RWPE2 (cell line): ENCODE measurements around the gene NOP9.

Experiments used
- ATAC-seq: fragments of 200-7000 bp; cut with Tn5 transposase; 3 replicates; pipeline ENCODE4 v1.9.1; 2021; ENCODE audit warnings: low read depth
- DNase-seq: peaks from one replicate; pipeline ENCODE4 v3.0.0-alpha.2; 2020; ENCODE audit warnings: low spot score
- H3K27ac ChIP-seq: fragments of 450-650 bp; 2 replicates; pipeline ENCODE4 v1.5.1; 2017; ENCODE audit warnings: mild to moderate bottlenecking; ENCODE audit not compliant: poor library complexity, severe bottlenecking
- H3K27me3 ChIP-seq: fragments of 250-450 bp; sonication (Bioruptor Pico); 2 replicates; pipeline ENCODE4 v1.5.1; 2021; ENCODE audit warnings: mild to moderate bottlenecking, moderate library complexity; ENCODE audit not compliant: insufficient read depth, poor library complexity, severe bottlenecking
- H3K36me3 ChIP-seq: fragments of 250-450 bp; sonication (Bioruptor Pico); 2 replicates; pipeline ENCODE4 v1.5.1; 2020; ENCODE audit warnings: low read depth, mild to moderate bottlenecking, moderate library complexity
- H3K4me1 ChIP-seq: fragments of 250-450 bp; sonication (Bioruptor Pico); 2 replicates; pipeline ENCODE4 v1.5.1; 2021; ENCODE audit warnings: mild to moderate bottlenecking, moderate library complexity; ENCODE audit not compliant: insufficient read depth, poor library complexity, severe bottlenecking
- H3K4me3 ChIP-seq: fragments of 250-450 bp; sonication (Bioruptor Pico); 2 replicates; pipeline ENCODE4 v1.5.1; 2021; ENCODE audit warnings: mild to moderate bottlenecking, moderate library complexity; ENCODE audit not compliant: severe bottlenecking
- H3K9me3 ChIP-seq: fragments of 250-450 bp; sonication (Bioruptor Pico); 2 replicates; pipeline ENCODE4 v1.5.1; 2021; ENCODE audit warnings: mild to moderate bottlenecking, moderate library complexity; ENCODE audit not compliant: severe bottlenecking
- CTCF ChIP-seq: fragments of 450-650 bp; IDR thresholded peaks from one replicate; pipeline ENCODE4 v1.5.1; 2017; ENCODE audit warnings: mild to moderate bottlenecking, moderate library complexity; ENCODE audit not compliant: poor library complexity, severe bottlenecking

The NOP9 gene

GRCh38 chr14:24284501-24285035 is 15.1 kb upstream of the NOP9 start:
- peak; percentile 50 for DNase-seq
- no peak for TF ChIP-seq CTCF
- H3K4me3 ChIP-seq = no peak overlapping the region
- H3K9me3 ChIP-seq = no peaks in the 10 kb centered on the region
- H3K4me1 ChIP-seq = peaks cover 13% of the 10 kb centered on the region
- H3K27me3 ChIP-seq = no peaks in the 10 kb centered on the region
- peaks cover 6% of the 10 kb centered on the region for H3K36me3 ChIP-seq
- H3K27ac ChIP-seq = peak overlapping the region; percentile 1
- no peak; the same call in 2 of the 3 replicates for ATAC-seq

- peak overlapping the region; percentile 1 for H3K27ac ChIP-seq
- no peak for TF ChIP-seq CTCF
Observed at GRCh38 chr14:24285351-24285750, 14.3 kb upstream of the NOP9 start.

GRCh38 chr14:24286996-24287395 is 12.7 kb upstream of the NOP9 start:
- peaks cover 13% of the 10 kb centered on the region for H3K4me1 ChIP-seq
- no peak overlapping the region for H3K27ac ChIP-seq
- DNase-seq = peak; percentile 56
- ATAC-seq = no peak
- H3K9me3 ChIP-seq = no peaks in the 10 kb centered on the region
- H3K4me3 ChIP-seq = no peak overlapping the region
- peaks cover 30% of the 10 kb centered on the region for H3K36me3 ChIP-seq
- H3K27me3 ChIP-seq = no peaks in the 10 kb centered on the region
- no peak for TF ChIP-seq CTCF

More at GRCh38 chr14:24285351-24285750, 14.3 kb upstream of the NOP9 start:
- 0 out of 3 replicates have a peak, but pooled peaks have one; percentile 14 for ATAC-seq
- Histone ChIP-seq H3K9me3 (no peaks in the 10 kb centered on the region), H3K27me3 (no peaks in the 10 kb centered on the region), H3K4me3 (no peak overlapping the region), H3K36me3 (peaks cover 14% of the 10 kb centered on the region), H3K4me1 (peaks cover 13% of the 10 kb centered on the region)
- peak; percentile 34 for DNase-seq

- DNase-seq (no peak), ATAC-seq (no peak)
- Histone ChIP-seq H3K36me3 (peaks cover 58% of the 10 kb centered on the region), H3K9me3 (no peaks in the 10 kb centered on the region), H3K4me3 (no peak overlapping the region), H3K27me3 (no peaks in the 10 kb centered on the region), H3K4me1 (peaks cover 6% of the 10 kb centered on the region), H3K27ac (no peak overlapping the region)
- no peak for TF ChIP-seq CTCF
Observed at GRCh38 chr14:24289649-24290280, 9.9 kb upstream of the NOP9 start.

GRCh38 chr14:24290746-24291145 is 8.9 kb upstream of the NOP9 start:
- TF ChIP-seq CTCF = no peak
- no peaks in the 10 kb centered on the region for H3K27me3 ChIP-seq
- peaks cover 3% of the 10 kb centered on the region for H3K4me1 ChIP-seq
- no peaks in the 10 kb centered on the region for H3K9me3 ChIP-seq
- H3K27ac ChIP-seq = no peak overlapping the region
- DNase-seq = no peak
- ATAC-seq = no peak
- H3K4me3 ChIP-seq = no peak overlapping the region
- H3K36me3 ChIP-seq = peaks cover 68% of the 10 kb centered on the region
